ENCODE results near the gene MFRP. TPM values are rescaled to one million over a fixed set of nuclear protein-coding genes. Genes with fewer than 3 reads are reported as not detected.
"Not testable (repeated sequence)": the region's sequence is repeated elsewhere in the genome, so short reads cannot be mapped to it uniquely, and the experiment has no call there.

Gene MFRP
- total RNA-seq = not detected in 2 replicates
- long read RNA-seq = 0 reads

GRCh38 chr11:119346605-119347004, at the start of gene MFRP:
TSS of gene MFRP (minus strand) at chr11:119346705. CDS start at chr11:119346513, 192 bp downstream.
- peaks cover 9% of the 10 kb centered on the region for H3K4me1 Mint-ChIP-seq
- no peak for DNase-seq (ENCODE audit: low read depth, low spot score)
- no peaks in the 10 kb centered on the region for H3K36me3 Mint-ChIP-seq (ENCODE audit: low read depth)
- no peaks in the 10 kb centered on the region for H3K9me3 Mint-ChIP-seq
- H3K27ac Mint-ChIP-seq (ENCODE audit: unreplicated experiment) = peak within 1 kb of the TSS; percentile 47
- TF ChIP-seq CTCF (conservative IDR thresholded peaks at IDR 0.05) = no peak
- H3K27me3 Mint-ChIP-seq (ENCODE audit: low read depth) = peaks cover 49% of the 10 kb centered on the region
- H3K4me3 Mint-ChIP-seq = no peak within 1 kb of the TSS

DNA sequence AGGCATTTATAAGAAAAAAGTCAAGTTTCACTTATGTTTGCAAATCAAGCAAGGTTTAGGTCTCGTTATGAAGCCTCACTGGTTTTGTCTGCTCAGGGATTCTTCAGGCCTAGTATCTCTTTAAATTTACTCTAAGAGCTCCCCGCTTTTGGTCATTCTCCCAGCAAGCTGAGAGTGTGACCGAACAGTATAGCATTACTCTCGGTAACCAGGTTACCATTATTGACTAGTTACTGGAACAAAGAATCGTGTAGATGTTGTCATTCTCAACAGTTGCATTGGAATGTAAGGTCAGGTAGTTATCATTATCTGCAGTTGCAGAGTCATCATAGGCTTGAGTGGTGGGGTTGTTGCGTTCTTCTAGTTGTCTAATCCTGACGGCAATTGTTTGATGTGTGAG, 44.8 kb upstream of the MFRP start:
- no peak overlapping the region for H3K27ac Mint-ChIP-seq (ENCODE audit: unreplicated experiment)
- H3K27me3 Mint-ChIP-seq (ENCODE audit: low read depth) = peaks cover 16% of the 10 kb centered on the region
- DNase-seq (ENCODE audit: low read depth, low spot score) = no peak
- no peaks in the 10 kb centered on the region for H3K9me3 Mint-ChIP-seq
- H3K4me3 Mint-ChIP-seq = no peak overlapping the region
- H3K36me3 Mint-ChIP-seq (ENCODE audit: low read depth) = no peaks in the 10 kb centered on the region
- no peaks in the 10 kb centered on the region for H3K4me1 Mint-ChIP-seq
- TF ChIP-seq CTCF (conservative IDR thresholded peaks at IDR 0.05) = no peak

DNA sequence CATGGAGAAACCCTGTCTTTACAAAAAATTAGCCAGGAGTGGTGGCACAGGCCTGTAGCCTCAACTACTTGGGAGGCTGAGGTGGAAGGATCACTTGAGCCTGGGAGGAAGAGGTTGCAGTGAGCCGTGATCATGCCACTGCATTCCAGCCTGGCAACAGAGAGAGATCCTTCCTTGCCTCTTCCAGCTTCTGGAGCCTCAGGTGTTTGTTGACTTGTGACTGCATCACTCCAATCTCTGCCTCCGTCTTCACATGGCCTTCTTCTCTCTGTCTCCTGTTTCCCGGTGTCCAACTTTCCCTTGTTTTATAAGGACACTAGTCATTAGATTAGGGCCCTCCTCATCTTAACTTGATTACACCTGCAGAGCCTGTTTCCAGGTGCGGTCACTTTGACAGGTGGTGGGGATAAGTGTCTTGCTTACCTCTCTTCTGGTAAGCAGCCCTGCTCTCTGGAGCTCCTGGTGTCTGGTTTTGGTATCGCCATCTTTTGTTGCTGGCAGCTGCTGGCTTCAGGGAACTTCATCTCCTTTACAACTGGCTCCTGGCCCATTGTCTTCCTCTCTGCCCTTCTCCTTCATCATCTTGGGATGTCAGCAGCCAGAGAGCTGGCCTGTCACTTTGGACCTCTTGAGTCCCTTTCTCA, 43.2 kb upstream of the MFRP start:
- Mint-ChIP-seq H3K9me3 (no peaks in the 10 kb centered on the region), H3K4me1 (no peaks in the 10 kb centered on the region), H3K27ac (ENCODE audit: unreplicated experiment) (no peak overlapping the region), H3K27me3 (ENCODE audit: low read depth) (peaks cover 10% of the 10 kb centered on the region), H3K36me3 (ENCODE audit: low read depth) (no peaks in the 10 kb centered on the region), H3K4me3 (no peak overlapping the region)
- DNase-seq (ENCODE audit: low read depth, low spot score) = no peak
- peak; percentile 53 for TF ChIP-seq CTCF (conservative IDR thresholded peaks at IDR 0.05)

DNA sequence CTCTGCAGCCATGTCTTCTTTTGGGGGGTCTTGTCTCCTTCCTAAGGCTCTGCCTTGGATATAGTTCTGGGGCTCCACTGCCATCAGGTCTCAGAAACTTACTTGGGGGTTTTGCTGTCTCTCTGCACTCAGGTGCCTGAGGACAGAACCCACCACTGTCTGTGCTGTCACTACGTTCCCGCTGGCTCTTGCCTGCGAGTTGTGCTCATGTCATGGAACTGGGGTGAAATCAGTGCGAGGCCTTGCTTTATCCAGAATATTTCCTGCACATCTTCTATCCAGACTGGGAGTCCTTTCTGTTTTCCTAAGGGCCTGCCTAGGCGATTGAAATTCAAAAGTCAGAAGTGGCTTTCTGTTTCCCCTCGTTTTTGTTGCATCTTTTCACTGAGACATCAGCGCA, 41.6 kb upstream of the MFRP start:
- Mint-ChIP-seq H3K36me3 (ENCODE audit: low read depth) (no peaks in the 10 kb centered on the region), H3K4me3 (no peak overlapping the region), H3K4me1 (no peaks in the 10 kb centered on the region), H3K27ac (ENCODE audit: unreplicated experiment) (no peak overlapping the region), H3K27me3 (ENCODE audit: low read depth) (peaks cover 3% of the 10 kb centered on the region), H3K9me3 (no peaks in the 10 kb centered on the region)
- no peak for TF ChIP-seq CTCF (conservative IDR thresholded peaks at IDR 0.05)
- DNase-seq (ENCODE audit: low read depth, low spot score) = no peak

- H3K4me1 Mint-ChIP-seq = no peaks in the 10 kb centered on the region
- H3K9me3 Mint-ChIP-seq = no peaks in the 10 kb centered on the region
- DNase-seq (ENCODE audit: low read depth, low spot score) = no peak
- H3K27me3 Mint-ChIP-seq (ENCODE audit: low read depth) = peaks cover 12% of the 10 kb centered on the region
- H3K4me3 Mint-ChIP-seq = no peak overlapping the region
- no peak overlapping the region for H3K27ac Mint-ChIP-seq (ENCODE audit: unreplicated experiment)
- no peak for TF ChIP-seq CTCF (conservative IDR thresholded peaks at IDR 0.05)
- no peaks in the 10 kb centered on the region for H3K36me3 Mint-ChIP-seq (ENCODE audit: low read depth)
Measured at GRCh38 chr11:119384332-119384731, 37.8 kb upstream of the MFRP start.

- H3K9me3 Mint-ChIP-seq; H3K4me1 Mint-ChIP-seq; H3K4me3 Mint-ChIP-seq; H3K27ac Mint-ChIP-seq (ENCODE audit: unreplicated experiment); H3K36me3 Mint-ChIP-seq (ENCODE audit: low read depth); DNase-seq (ENCODE audit: low read depth, low spot score): not testable (repeated sequence)
- peaks cover 14% of the 10 kb centered on the region for H3K27me3 Mint-ChIP-seq (ENCODE audit: low read depth)
Measured at GRCh38 chr11:119382513-119382912, 36.0 kb upstream of the MFRP start.

Measured in neural crest cell (in vitro differentiated cells).